GM12801 (cell line): ENCODE data around the gene DAZAP1.

ENCODE experiments used
- CTCF ChIP-seq: IDR thresholded peaks from one replicate; pipeline ENCODE4 v1.5.1; 2011; ENCODE audit warnings: control low read depth; ENCODE audit not compliant: insufficient read length; ENCODE audit errors: extremely low read depth

Gene DAZAP1

GRCh38 chr19:1397838-1398237, 9.5 kb upstream of the DAZAP1 start:
- TF ChIP-seq CTCF: no peak

GRCh38 chr19:1399079-1399478, 8.3 kb upstream of the DAZAP1 start:
- TF ChIP-seq CTCF: no peak

- TF ChIP-seq CTCF: no peak
Measured at GRCh38 chr19:1399745-1400144, 7.6 kb upstream of the DAZAP1 start.

- TF ChIP-seq CTCF: no peak
Measured at GRCh38 chr19:1400281-1401137, 6.9 kb upstream of the DAZAP1 start.

- no peak for TF ChIP-seq CTCF
Measured at GRCh38 chr19:1401138-1401888, 6.1 kb upstream of the DAZAP1 start, which contains the start of gene GAMT. Gene GAMT, minus strand, starts transcription at chr19:1401542. Its CDS starts 66 bp downstream, at chr19:1401476.

- TF ChIP-seq CTCF: no peak
Measured at GRCh38 chr19:1401889-1402217, 5.5 kb upstream of the DAZAP1 start.

- no peak for TF ChIP-seq CTCF
Measured at GRCh38 chr19:1402411-1403070, 4.8 kb upstream of the DAZAP1 start.
